Cardiac septum (tissue), 1 donor: Measurements from ENCODE around the gene ACD. TPM values are rescaled to one million over a fixed set of nuclear protein-coding genes. Genes with fewer than 3 reads are reported as not detected.

Experiments used
- DNase-seq: peaks from one replicate; pipeline ENCODE4 v3.0.0-alpha.2; 2020; ENCODE audit warnings: low spot score
- intact Hi-C: fragments of 100-400 bp; cut with DNase I; formaldehyde crosslinking; loops from one replicate; pipeline ENCODE4 v1.14.0; 2022
- total RNA-seq: library from RNA; stranded (reverse); fragmentation: NEBNext Ultra II Directional; extraction: Animal tissue kit (Norgen Biotek cat#: 25700); gene quantifications from one replicate; pipeline ENCODE4 v1.2.1, GENCODE V29; 2021
- donor health status: DM: no; HTN: no; CAD: no.

ACD gene
- total RNA-seq, 1 donor from 2014 or later, result 9.3 TPM

DNA sequence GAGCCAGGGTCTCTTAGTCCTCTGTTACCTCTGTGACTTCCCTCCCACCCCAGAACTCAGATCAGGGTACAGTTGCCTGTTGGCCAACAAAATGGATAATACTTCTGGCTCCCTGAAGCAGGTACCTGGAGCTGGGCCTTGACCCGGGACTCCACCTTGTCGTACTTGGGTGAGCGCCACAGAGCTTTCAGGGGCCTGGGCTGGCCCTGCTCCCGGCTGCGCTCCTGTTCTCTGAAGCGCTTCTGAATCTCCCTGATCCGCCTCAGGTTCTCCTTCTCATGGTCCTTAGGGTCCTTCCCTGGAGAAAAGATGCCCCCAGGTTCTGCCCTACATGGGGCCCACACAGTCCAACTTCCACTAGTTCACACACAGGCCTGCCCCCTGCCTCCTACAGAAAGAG, 4.8 kb upstream of the ACD start:
- DNase-seq, result no peak
- intact Hi-C loops, result no loop called here

DNA sequence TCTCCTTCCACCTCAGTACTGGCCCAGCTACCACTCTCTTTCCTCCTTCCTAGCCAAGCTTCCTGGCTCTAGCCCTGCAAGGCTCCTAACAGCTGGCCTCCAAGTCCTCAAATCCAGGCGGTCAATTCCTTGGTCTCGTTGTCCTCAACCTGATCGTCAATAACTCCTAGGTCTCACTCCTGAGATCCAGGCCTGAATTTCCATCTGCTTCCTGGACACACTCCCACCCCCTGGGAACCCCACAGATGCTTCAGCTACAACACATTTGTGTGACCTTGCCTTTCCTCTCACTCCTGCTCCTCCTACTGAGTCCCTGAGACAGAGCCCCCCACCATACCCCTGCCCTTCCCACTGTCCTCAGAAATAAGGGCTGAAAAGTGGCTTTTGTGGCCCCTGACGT, 4.2 kb upstream of the ACD start:
- intact Hi-C loops, result no loop called here
- no peak for DNase-seq

DNA sequence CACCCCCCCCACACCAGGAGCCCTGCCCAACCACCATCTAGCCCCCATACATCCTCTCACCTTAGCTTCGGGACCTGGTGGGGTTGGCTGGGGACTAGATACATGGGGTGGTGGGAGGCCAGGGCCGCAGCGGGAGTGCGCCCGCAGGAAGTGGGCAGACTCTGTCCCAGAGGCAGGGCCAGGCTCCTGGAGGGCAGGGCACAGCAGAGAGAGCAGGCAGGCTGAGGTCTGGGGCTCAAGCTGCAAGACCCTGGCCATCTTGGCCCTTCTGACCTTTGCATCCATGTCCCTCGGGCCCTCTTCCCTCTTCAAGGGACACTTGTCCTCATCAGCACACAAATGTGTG, 3.8 kb upstream of the ACD start:
- no peak for DNase-seq
- intact Hi-C loops, result no loop called here

DNA sequence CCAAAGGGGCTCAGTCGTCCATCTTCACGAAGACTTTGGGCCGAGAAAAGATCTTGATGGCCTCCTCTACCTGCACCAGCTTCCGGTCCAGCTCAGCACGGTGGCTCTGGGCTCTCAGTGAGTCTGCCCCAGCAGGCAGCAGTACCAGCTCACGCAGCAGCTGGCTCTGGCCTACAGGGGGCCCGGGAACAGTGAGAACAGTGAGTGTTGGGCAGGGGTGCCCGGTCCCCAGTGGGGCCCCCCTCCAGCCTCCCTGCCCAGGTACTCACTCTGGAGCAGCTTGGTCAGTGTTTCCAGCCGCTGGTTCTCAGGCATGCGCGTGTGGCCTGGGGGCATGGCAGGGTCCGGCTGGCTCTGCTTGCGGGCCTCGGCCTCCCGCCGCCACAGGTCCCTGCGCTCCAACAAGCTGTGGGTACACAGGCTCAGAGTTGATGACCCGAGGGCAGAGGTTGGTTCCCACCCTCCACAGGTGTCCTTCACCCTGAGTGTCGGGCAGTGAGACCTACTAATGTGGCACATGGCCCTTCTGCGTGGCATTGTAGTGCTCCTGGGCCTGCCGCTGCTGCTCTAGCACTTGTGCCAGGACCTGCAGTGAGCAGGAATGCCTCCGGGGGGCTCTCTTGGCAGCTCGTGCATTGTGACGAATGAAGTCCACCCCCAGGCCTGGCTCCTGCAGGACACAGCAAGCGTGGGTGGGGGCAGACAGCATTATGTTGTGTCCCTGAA, 3.3 kb upstream of the ACD start:
- no peak for DNase-seq
- intact Hi-C loops, result no loop called here

DNA sequence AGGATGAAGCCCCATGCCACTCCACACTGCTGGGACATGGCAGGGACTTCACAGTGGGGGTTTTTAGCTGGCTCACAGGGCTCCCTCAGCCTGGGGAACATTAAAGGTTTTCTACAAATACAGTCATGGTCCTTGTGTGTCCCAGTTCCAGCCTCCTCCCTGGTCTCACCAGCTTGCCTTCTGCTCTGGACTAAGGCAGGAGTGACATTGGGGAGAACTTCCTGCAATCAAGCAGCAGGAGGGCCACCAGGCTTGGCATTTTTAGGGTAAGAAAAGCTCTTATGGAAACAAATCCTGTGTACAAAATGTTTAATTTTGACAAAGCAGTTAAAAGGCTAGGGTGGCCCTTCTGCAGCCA, 2.6 kb upstream of the ACD start:
- intact Hi-C loops, result no loop called here
- no peak for DNase-seq

DNA sequence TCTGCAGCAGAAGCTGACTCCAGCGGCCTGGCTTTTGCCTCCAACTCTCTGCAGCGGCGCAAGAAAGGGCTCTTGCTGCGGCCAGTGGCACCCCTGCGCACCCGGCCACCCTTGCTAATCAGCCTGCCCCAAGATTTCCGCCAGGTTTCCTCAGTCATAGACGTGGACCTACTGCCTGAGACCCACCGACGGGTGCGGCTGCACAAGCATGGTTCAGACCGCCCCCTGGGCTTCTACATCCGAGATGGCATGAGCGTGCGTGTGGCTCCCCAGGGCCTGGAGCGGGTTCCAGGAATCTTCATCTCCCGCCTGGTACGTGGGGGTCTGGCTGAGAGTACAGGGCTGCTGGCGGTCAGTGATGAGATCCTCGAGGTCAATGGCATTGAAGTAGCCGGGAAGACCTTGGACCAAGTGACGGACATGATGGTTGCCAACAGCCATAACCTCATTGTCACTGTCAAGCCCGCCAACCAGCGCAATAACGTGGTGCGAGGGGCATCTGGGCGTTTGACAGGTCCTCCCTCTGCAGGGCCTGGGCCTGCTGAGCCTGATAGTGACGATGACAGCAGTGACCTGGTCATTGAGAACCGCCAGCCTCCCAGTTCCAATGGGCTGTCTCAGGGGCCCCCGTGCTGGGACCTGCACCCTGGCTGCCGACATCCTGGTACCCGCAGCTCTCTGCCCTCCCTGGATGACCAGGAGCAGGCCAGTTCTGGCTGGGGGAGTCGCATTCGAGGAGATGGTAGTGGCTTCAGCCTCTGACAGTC, 2.0 kb upstream of the ACD start:
- no peak for DNase-seq
- intact Hi-C loops, result no loop called here

DNA sequence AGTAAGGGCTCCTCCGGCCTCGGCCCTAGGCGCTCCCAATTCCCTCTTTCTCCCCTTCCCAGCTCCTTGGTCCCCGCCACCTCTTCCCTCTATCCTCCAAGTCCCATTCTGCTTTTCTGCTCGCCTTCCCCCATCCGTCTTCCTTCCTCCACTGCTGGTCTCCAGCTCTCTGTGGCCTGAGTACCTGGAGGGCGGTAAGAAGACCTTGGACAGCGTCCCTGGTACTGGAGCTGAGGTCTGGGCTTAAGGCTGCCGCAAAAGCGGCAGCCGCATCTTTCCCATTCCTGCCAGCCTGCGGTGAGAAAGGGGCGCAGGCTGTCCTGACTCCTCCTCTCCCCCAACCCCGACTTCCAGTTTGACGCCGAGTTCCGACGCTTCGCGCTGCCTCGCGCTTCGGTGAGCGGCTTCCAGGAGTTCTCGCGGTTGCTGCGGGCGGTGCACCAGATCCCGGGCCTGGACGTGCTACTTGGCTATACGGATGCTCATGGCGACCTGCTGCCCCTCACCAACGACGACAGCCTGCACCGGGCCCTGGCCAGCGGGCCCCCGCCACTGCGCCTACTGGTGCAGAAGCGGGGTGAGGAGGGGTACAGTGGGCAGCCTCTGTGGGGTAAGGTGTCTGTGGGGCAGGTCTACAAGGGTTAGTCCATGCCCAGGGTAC, 1.2 kb upstream of the ACD start:
- DNase-seq, result no peak
- intact Hi-C loops, result no loop called here

DNA sequence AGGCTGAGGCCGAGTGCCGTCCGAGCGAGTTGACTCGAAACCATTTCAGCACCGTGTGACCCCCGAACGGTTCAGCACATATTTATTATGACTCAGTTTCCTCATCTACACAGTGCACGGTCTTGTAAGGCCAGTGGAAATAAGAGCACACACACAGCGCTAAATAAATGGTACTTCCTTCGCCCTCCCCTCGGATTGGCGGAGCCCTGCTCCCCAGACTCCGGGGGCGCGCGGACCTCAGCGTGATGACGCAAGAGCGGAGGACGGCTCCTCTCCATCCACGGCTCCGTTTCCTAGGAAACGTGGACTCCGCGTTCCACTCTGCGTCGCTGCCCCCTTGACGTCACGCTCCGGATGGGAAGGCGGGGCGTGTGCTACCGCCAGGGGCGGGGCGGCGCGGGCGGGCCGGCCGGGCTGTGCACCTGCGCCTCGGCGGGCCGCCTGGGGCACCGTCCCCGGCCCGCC, 536 bp upstream of the ACD start, which contains the start of gene PARD6A:
PARD6A (plus strand) TSS at position 397 of the 465 bp plus-strand sequence. CDS start 79 bp downstream, outside the sequence.
- peak; percentile 98 for DNase-seq
- intact Hi-C loops, result no loop called here

DNA sequence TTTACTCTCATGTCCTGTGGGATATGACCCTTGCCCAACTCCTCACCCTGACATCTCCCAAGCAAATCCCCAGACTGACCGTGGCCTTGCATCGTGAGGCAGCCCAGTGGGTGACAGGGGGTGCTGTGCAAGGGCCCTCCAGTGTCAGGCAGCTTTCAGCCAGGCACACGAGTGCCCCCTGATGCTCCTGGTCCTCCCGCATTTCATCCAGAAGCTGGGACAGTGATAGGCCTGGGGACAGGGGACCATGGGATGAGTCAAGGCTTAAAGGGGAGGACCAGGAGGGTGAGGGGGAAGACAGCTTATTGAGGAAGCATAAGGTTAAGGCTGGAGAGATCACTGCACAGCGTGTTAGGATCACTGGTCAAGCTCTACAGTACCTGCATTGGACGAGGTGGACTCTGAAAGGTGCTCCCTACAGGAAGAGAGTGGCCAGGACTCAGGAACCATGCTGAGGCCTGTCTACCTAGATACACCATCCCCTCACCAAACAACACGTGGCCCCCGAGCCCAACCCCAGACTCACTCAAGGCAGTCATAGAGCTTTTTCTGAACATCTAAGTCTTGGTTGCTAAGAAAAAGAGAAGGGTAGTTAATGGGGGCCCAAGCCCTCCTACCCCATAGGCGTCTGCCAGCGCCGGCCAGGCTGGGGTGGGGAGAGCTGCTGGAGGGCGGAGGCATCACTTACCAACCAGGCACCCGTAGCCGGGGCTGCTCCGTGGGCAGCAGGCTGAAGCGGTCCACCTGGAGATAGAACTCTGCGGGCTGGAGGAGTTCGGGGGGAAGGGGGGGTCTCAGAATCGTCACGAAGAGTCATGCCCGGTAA, 998 bp downstream of the ACD start:
- no peak for DNase-seq
- intact Hi-C loops, result no loop called here

DNA sequence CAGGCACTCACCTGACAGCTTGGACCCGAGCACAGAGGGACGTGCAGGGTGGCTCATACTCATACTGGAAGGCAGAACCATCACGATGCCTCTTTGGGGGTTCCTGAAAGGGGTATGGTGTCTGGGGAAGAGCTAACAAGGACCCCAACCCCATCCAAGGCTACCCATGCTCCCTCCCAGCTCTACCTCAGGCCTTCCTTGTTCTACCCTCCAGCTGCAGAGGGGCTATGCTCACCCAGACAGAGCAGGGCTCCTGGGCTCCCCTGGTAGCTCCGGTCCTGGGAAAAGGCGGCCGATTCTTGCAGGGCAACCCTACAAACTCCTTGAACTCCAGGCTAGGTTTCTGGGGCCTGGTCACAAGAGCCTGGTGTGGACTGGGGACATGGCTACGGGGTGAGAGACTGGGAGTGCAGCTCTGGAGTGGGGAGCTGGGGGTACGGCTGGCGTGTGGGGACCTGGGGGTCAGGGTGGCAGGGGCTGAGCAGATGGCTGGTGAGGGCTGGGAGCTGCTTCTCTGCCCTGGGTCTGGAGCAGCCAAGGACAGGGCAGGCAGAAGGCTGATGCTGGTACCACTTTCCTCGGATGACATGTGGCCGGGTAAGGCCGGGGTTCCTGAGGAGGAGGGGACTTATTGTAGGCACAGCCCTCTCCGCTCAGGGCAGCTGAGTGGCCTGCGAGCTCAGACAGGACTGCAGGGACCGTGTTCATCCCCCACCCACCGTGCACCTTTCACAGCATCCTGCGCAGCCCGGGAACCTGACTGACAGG, 2.1 kb downstream of the ACD start:
- intact Hi-C loops, result no loop called here
- DNase-seq, result no peak

DNA sequence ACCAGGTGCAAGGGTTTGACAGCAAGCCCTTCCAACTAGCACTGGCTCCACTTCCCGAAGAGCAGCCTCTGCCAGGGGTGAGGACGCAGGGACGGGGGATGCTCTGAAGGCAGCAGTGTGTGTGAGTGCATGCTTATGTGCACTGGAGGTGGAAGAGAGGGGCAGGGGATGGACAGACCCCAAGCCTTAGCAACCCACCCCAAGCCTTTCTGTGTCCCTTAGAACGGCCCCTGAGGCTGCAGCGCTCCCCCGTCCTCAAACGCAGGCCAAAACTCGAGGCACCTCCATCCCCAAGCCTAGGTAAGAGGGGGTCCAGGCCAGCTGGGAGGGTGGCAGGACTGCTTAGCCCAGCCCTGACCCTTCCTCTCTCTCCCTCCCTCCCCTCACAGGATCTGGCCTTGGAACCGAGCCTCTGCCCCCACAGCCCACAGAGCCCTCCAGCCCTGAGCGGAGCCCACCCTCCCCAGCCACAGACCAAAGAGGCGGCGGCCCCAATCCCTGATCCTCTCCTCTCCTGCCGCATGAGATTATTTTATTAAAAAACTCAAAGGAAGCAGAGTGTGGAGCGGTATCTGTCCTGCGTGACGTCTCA, 2.9 kb downstream of the ACD start:
- DNase-seq, result no peak
- intact Hi-C loops, result no loop called here

DNA sequence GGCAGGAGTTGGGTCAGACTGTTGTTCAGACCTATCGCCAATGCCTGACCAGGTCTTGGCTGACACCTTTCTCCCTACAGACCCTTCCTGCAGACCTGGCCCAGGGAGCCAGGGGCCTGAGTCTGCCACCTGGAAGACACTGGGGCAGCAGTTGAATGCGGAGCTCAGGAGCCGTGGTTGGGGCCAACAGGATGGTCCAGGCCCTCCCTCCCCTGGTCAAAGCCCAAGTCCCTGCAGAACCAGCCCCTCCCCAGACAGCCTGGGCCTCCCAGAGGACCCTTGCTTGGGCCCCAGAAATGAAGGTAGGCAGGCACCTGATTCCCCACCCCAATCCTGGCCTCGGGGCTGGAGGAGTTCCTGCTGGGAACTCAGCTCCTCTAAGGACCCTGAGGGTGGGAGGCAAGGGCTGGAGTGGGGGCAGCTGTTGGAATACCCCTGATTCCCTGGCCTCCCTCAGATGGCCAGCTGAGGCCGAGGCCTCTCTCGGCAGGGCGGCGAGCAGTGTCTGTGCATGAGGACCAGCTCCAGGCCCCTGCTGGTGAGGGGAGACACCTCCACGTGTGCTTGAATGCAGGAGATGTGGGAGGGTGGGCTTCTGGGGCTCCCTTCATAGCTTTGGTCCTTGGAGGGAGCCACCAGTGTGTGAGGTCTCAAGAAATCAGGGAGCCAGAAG, 3.6 kb downstream of the ACD start:
- intact Hi-C loops, result no loop called here
- no peak for DNase-seq

DNA sequence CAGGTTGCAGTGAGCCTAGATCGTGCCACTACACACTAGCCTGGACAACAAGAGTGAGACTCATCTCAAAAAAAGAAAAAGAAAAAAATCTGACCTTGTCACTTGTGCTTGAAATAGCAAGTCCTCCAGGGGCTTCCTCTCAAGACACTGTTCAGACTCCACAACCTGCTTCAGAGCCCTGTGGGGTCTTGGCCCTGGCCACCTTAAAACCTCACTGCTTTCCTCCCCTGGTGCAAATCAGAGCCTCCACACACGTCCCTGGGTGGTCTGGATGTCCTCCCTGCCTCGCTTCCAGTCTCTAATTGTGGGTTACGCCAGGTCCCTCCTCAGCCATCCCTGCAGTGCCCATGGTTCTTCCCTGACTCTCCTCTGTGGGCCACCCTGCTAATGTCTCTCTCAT, 4.7 kb downstream of the ACD start:
- intact Hi-C loops, result no loop called here
- no peak for DNase-seq

DNA sequence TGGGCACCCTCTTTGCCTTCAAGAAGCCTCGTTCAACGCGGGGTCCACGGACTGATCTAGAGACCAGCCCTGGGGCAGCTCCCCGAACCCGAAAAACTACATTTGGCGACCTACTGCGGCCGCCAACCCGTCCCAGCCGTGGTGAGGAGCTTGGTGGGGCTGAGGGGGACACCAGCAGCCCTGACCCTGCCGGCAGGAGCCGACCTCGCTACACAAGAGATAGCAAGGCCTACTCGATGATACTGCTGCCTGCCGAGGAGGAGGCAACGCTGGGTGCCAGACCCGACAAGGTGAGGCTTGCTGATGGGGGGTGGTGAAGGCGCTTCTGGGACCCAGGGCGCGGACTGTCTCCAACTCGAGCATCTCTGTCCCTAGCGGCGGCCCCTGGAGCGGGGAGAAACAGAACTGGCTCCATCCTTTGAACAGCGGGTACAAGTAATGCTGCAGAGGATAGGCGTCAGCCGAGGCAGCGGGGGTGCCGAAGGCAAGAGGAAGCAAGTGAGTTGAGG, 5.6 kb downstream of the ACD start:
- no peak for DNase-seq
- intact Hi-C loops, result no loop called here

DNA sequence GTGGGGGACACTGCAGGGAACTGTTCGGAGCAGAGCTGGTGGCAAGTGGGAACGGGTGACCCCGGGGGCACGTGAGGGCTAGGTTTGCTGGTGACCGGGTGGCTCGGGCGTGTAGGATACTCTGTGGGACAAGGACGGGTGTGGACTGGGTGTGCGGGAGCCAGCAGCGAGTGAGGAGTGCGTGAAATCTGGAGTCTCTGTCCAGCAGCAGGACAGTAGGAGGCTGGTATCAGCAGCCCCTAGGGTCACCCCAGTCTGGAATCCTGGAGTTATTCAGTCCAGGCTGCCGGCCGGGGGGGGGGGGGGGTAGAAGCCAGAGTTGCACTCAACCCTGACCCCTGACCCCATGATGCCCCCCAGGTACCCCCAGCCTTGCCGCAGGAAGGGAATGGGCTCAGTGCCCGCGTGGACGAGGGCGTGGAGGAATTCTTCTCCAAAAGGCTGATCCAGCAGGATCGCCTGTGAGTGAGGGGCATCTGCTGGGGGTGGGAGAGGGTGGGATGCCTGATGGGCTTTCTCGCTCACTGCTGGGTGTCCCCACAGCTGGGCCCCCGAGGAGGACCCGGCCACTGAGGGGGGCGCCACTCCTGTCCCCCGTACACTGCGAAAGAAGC, 6.2 kb downstream of the ACD start:
- intact Hi-C loops, result no loop called here
- DNase-seq, result no peak

DNA sequence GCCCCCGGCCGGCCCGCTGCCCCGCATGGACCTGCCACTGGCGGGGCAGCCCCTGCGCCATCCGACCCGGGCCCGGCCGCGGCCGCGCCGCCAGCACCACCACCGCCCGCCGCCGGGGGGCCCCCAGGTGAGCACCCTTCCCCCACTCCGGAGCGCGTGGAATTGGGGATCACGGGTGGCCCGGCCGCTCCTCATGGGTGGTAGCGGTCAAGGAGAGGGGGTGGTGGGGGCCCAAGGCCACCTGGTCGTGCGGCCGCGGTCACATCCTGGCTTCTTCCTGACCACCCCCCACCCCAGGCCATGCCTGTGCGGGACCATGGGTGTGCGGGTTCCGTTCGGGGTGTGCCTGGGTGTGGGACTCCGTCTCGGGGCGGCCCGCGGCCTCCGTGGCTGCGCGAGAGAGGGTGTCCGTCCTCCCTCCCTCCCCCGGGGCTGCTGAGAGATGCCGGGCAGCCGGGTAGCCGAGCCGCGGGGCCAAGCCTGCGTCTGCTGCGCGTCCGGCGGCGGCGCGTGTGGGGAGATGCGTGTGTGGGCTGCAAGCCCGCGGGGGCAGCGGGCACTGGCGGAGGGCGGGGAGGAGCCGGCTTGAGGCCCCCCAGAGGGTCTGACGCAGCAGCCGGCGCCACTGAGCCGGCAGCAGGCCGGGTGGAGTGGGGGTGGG, 6.8 kb downstream of the ACD start:
- intact Hi-C loops, result no loop called here
- no peak for DNase-seq

DNA sequence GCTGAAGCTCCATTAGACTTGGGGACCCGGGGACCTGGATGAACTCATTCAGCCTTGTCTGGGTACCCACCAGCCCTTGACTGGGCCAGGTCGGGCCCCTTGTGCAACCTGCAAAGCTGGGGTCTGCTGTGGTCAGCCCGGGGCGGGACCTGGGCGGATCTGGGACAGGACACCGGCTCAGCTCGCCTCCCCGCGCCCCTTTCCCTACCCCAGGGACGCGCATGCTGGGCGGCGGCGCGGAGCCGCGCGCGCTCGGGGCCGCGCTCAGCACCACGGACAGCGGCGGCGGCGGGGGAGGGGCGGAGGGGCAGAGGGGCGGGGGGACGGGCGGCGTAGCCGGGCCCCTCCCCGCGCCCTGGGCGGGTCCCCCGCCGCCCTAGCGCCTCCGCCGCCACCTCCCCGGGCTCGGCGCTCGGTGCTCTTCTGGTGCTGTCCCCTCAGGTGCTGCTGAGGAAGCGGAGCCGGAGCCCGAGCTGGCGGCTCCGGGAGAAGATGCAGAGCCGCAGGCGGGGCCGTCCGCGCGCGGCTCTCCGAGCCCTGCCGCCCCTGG, 7.4 kb downstream of the ACD start:
- intact Hi-C loops, result no loop called here
- DNase-seq, result no peak
